ENCODE data around the gene GAPDH. TPM values are rescaled to one million over a fixed set of nuclear protein-coding genes. Genes with fewer than 3 reads are reported as not detected.

GAPDH gene
- total RNA-seq, 2 donors from 2014 or later = 1,700 to 2,744 TPM

- TF ChIP-seq CTCF (IDR thresholded peaks at IDR 0.05) = no peak
- Histone ChIP-seq H3K4me3 (peak overlapping the region; percentile 93), H3K27ac (peak overlapping the region; percentile 96 to 97), H3K4me1 (ENCODE audit: control insufficient read depth in 1 of 2, low read depth in 2 of 2) (peaks cover 26 to 44% of the 10 kb centered on the region in 2 donors), H3K36me3 (peaks cover 34% of the 10 kb centered on the region), H3K9me3 (no peaks in the 10 kb centered on the region), H3K27me3 (replicated peaks; ENCODE audit: insufficient read depth) (no peaks in the 10 kb centered on the region)
- no peak for DNase-seq (ENCODE audit: low spot score)
- peak; percentile 18 for ATAC-seq (ENCODE audit: insufficient number of reproducible peaks, low FRiP score, low read depth)
Observed at GRCh38 chr12:6534695-6534944, 303 bp downstream of the GAPDH start.

GRCh38 chr12:6534945-6535696, 804 bp downstream of the GAPDH start:
- DNase-seq (ENCODE audit: low spot score) (no peak), ATAC-seq (ENCODE audit: insufficient number of reproducible peaks, low FRiP score, low read depth) (peak; percentile 34)
- H3K36me3 ChIP-seq = peaks cover 31% of the 10 kb centered on the region
- peak overlapping the region; percentile 93 for H3K4me3 ChIP-seq
- H3K9me3 ChIP-seq = no peaks in the 10 kb centered on the region
- no peaks in the 10 kb centered on the region for H3K27me3 ChIP-seq (replicated peaks; ENCODE audit: insufficient read depth)
- peaks cover 26 to 49% of the 10 kb centered on the region in 2 donors for H3K4me1 ChIP-seq (ENCODE audit: control insufficient read depth in 1 of 2, low read depth in 2 of 2)
- peak overlapping the region; percentile 96 to 97 for H3K27ac ChIP-seq
- no peak for TF ChIP-seq CTCF (IDR thresholded peaks at IDR 0.05)

GRCh38 chr12:6535697-6535946, 1.3 kb downstream of the GAPDH start:
- H3K9me3 ChIP-seq = no peaks in the 10 kb centered on the region
- TF ChIP-seq CTCF (IDR thresholded peaks at IDR 0.05) = no peak
- peak overlapping the region; percentile 93 for H3K4me3 ChIP-seq
- DNase-seq (ENCODE audit: low spot score) (no peak), ATAC-seq (ENCODE audit: insufficient number of reproducible peaks, low FRiP score, low read depth) (no peak)
- H3K27me3 ChIP-seq (replicated peaks; ENCODE audit: insufficient read depth) = no peaks in the 10 kb centered on the region
- H3K4me1 ChIP-seq (ENCODE audit: control insufficient read depth in 1 of 2, low read depth in 2 of 2) = peaks cover 26 to 54% of the 10 kb centered on the region in 2 donors
- peak overlapping the region; percentile 96 to 97 for H3K27ac ChIP-seq
- peaks cover 26% of the 10 kb centered on the region for H3K36me3 ChIP-seq

- Histone ChIP-seq H3K4me3 (peak overlapping the region; percentile 93), H3K36me3 (peaks cover 21% of the 10 kb centered on the region), H3K4me1 (ENCODE audit: control insufficient read depth in 1 of 2, low read depth in 2 of 2) (peaks cover 26 to 60% of the 10 kb centered on the region in 2 donors), H3K9me3 (no peaks in the 10 kb centered on the region), H3K27me3 (replicated peaks; ENCODE audit: insufficient read depth) (no peaks in the 10 kb centered on the region), H3K27ac (peak overlapping the region; percentile 96 to 97)
- DNase-seq (ENCODE audit: low spot score) (no peak), ATAC-seq (ENCODE audit: insufficient number of reproducible peaks, low FRiP score, low read depth) (no peak)
- no peak for TF ChIP-seq CTCF (IDR thresholded peaks at IDR 0.05)
Observed at GRCh38 chr12:6535960-6536847, 1.9 kb downstream of the GAPDH start.

GRCh38 chr12:6536894-6537579, 2.7 kb downstream of the GAPDH start:
- no peak for ATAC-seq (ENCODE audit: insufficient number of reproducible peaks, low FRiP score, low read depth)
- Histone ChIP-seq H3K4me1 (ENCODE audit: control insufficient read depth in 1 of 2, low read depth in 2 of 2) (peaks cover 27 to 60% of the 10 kb centered on the region in 2 donors), H3K9me3 (no peaks in the 10 kb centered on the region), H3K4me3 (peak overlapping the region; percentile 12), H3K36me3 (peaks cover 21% of the 10 kb centered on the region), H3K27ac (peak overlapping the region; percentile 96 to 97), H3K27me3 (replicated peaks; ENCODE audit: insufficient read depth) (no peaks in the 10 kb centered on the region)
- DNase-seq (ENCODE audit: low spot score) = no peak
- no peak for TF ChIP-seq CTCF (IDR thresholded peaks at IDR 0.05)

Data from thoracic aorta (tissue), 2 donors.